IMR-90 (cell line): ENCODE measurements around the gene AGFG1. TPM values are rescaled to one million over a fixed set of nuclear protein-coding genes. Genes with fewer than 3 reads are reported as not detected.
A peak's percentile ranks its signal among the peaks of the same experiment; 100 is the strongest.

ENCODE experiments used
- ATAC-seq: fragments of 200-7000 bp; cut with Tn5 transposase; 2 replicates; pipeline ENCODE4 v1.9.1; 2020; ENCODE audit warnings: low read depth, mild to moderate bottlenecking, moderate library complexity
- Bru-seq: library from RNA; stranded (reverse); fragments of 400-500 nt; gene quantifications from one replicate; lab custom pipeline; 2021; lab: Mats Ljungman, UMichigan
- BruChase-seq, 2 experiments: library from RNA; stranded (reverse); fragments of 400-500 nt; gene quantifications; one replicate each; lab custom pipeline; 2021; lab: Mats Ljungman, UMichigan
- BruUV-seq: library from RNA; stranded (reverse); fragments of 400-500 nt; replicated peaks from 2 replicates; lab custom pipeline; 2021; lab: Mats Ljungman, UMichigan
- CTCF ChIA-PET: fragments of 300-600 bp; formaldehyde crosslinking; extraction: SDS; loops from one replicate; lab custom pipeline; 2021; ENCODE audit warnings: antibody characterized with exemption; lab: Yijun Ruan, JAX
- POLR2A ChIA-PET: fragments of 300-600 bp; sonication (Branson Sonifier 250); formaldehyde crosslinking; loops from one replicate; lab custom pipeline; 2022; ENCODE audit warnings: antibody characterized with exemption; ENCODE audit not compliant: unreplicated experiment; lab: Charles Lee
- DNase-seq: peaks from one replicate; pipeline ENCODE4 v3.0.0; 2013
- H2AFZ ChIP-seq: replicated peaks from 2 replicates; pipeline ENCODE3; 2013; ENCODE audit warnings: low read length, mild to moderate bottlenecking; ENCODE audit not compliant: poor library complexity
- H2AK5ac ChIP-seq: 2 replicates; pipeline ENCODE4 v1.6.1; 2013; ENCODE audit warnings: low read depth, low read length, inconsistent platforms
- H2AK9ac ChIP-seq: replicated peaks from 2 replicates; pipeline ENCODE3; 2013; ENCODE audit warnings: mild to moderate bottlenecking, low read depth, low read length, moderate library complexity; ENCODE audit not compliant: poor library complexity
- H2BK120ac ChIP-seq: 2 replicates; pipeline ENCODE4 v1.6.1; 2013; ENCODE audit warnings: low read depth, low read length, inconsistent platforms
- H2BK15ac ChIP-seq: 3 replicates; pipeline ENCODE4 v1.6.1; 2013; ENCODE audit warnings: low read depth, low read length, inconsistent platforms
- H2BK20ac ChIP-seq: 2 replicates; pipeline ENCODE4 v1.6.1; 2013; ENCODE audit warnings: low read depth, mild to moderate bottlenecking, inconsistent platforms, low read length, moderate library complexity
- H2BK5ac ChIP-seq: 2 replicates; pipeline ENCODE4 v1.6.1; 2013; ENCODE audit warnings: mild to moderate bottlenecking, low read depth, low read length, inconsistent platforms; ENCODE audit not compliant: poor library complexity, severe bottlenecking
- H3K14ac ChIP-seq: replicated peaks from 2 replicates; pipeline ENCODE4 v1.6.1; 2013; ENCODE audit warnings: low read depth, low read length, inconsistent platforms
- H3K18ac ChIP-seq: 2 replicates; pipeline ENCODE4 v1.6.1; 2013; ENCODE audit warnings: low read depth, low read length, control low read depth
- H3K23ac ChIP-seq: 2 replicates; pipeline ENCODE4 v1.6.1; 2013; ENCODE audit warnings: low read depth, low read length, inconsistent platforms
- H3K27ac ChIP-seq: 2 replicates; pipeline ENCODE4 v1.5.1; 2013; ENCODE audit warnings: mild to moderate bottlenecking, control low read depth, low read length; ENCODE audit not compliant: insufficient read depth
- H3K27me3 ChIP-seq: 2 replicates; pipeline ENCODE4 v1.6.1; 2013; ENCODE audit warnings: low read length; ENCODE audit not compliant: control insufficient read depth, insufficient read depth
- H3K36me3 ChIP-seq: 2 replicates; pipeline ENCODE4 v1.6.1; 2013; ENCODE audit warnings: low read length, mixed read lengths; ENCODE audit not compliant: control insufficient read depth, insufficient read depth
- H3K4ac ChIP-seq: 2 replicates; pipeline ENCODE4 v1.6.1; 2013; ENCODE audit warnings: low read depth, low read length, inconsistent platforms
- H3K4me1 ChIP-seq: 2 replicates; pipeline ENCODE4 v1.6.1; 2013; ENCODE audit warnings: low read length, mixed read lengths; ENCODE audit not compliant: control insufficient read depth, insufficient read depth
- H3K4me2 ChIP-seq: 2 replicates; pipeline ENCODE4 v1.6.1; 2013; ENCODE audit warnings: low read depth, mild to moderate bottlenecking, control low read depth, low read length, moderate library complexity
- H3K4me3 ChIP-seq: 2 replicates; pipeline ENCODE4 v1.5.1; 2013; ENCODE audit warnings: low read depth, mild to moderate bottlenecking, control low read depth, low read length, moderate library complexity; ENCODE audit not compliant: insufficient read depth
- H3K56ac ChIP-seq: 2 replicates; pipeline ENCODE4 v1.6.1; 2013; ENCODE audit warnings: low read length, inconsistent platforms; ENCODE audit not compliant: insufficient read depth; ENCODE audit errors: extremely low read depth
- H3K79me1 ChIP-seq, 2 experiments: 2 replicates each; pipeline ENCODE4 v1.6.1; 2013; ENCODE audit warnings: low read length in 2 of 2, inconsistent platforms in 1 of 2, low read depth in 1 of 2
- H3K9ac ChIP-seq: 2 replicates; pipeline ENCODE4 v1.6.1; 2013; ENCODE audit warnings: low read depth, low read length, control low read depth
- H3K9me1 ChIP-seq: 2 replicates; pipeline ENCODE4 v1.6.1; 2013; ENCODE audit warnings: low read length, inconsistent platforms; ENCODE audit not compliant: insufficient read depth
- H3K9me3 ChIP-seq: 2 replicates; pipeline ENCODE4 v1.6.1; 2013; ENCODE audit warnings: low read length; ENCODE audit not compliant: control insufficient read depth, insufficient read depth
- H4K20me1 ChIP-seq: 2 replicates; pipeline ENCODE4 v1.6.1; 2013; ENCODE audit warnings: low read length, inconsistent platforms; ENCODE audit not compliant: insufficient read depth
- H4K5ac ChIP-seq: 2 replicates; pipeline ENCODE4 v1.6.1; 2013; ENCODE audit warnings: mild to moderate bottlenecking, low read depth, low read length, control low read depth
- H4K8ac ChIP-seq, 2 experiments: 2 replicates each; pipeline ENCODE4 v1.6.1; 2013; ENCODE audit warnings: low read depth in 2 of 2, low read length in 2 of 2, control low read depth in 1 of 2, inconsistent platforms in 1 of 2
- H4K91ac ChIP-seq: 2 replicates; pipeline ENCODE4 v1.6.1; 2013; ENCODE audit warnings: low read depth, low read length, inconsistent platforms; ENCODE audit not compliant: insufficient read depth
- BHLHE40 ChIP-seq: fragments of 150-350 bp; IDR thresholded peaks from 2 replicates; pipeline ENCODE4 v1.6.1; 2016; ENCODE audit warnings: mild to moderate bottlenecking, low read depth, low read length
- CHD1 ChIP-seq: IDR thresholded peaks from 2 replicates; pipeline ENCODE4 v1.6.1; 2012; ENCODE audit warnings: low read depth, low read length, improper control_type of control experiment
- FOS ChIP-seq: fragments of 150-350 bp; IDR thresholded peaks from 2 replicates; pipeline ENCODE4 v1.6.1; 2016; ENCODE audit warnings: low read depth, low read length
- MAFK ChIP-seq: IDR thresholded peaks from 2 replicates; pipeline ENCODE4 v1.6.1; 2012; ENCODE audit warnings: low read depth, low read length, improper control_type of control experiment
- NFE2L2 ChIP-seq: fragments of 150-350 bp; IDR thresholded peaks from 2 replicates; pipeline ENCODE4 v1.6.1; 2016; ENCODE audit warnings: low read depth, mild to moderate bottlenecking, low read length
- POLR2A ChIP-seq: IDR thresholded peaks from 2 replicates; pipeline ENCODE4 v1.6.1; 2012; ENCODE audit warnings: mild to moderate bottlenecking, low read depth, low read length
- RAD21 ChIP-seq: IDR thresholded peaks from 2 replicates; pipeline ENCODE4 v1.6.1; 2012; ENCODE audit warnings: low read length, improper control_type of control experiment
- RCOR1 ChIP-seq: IDR thresholded peaks from 2 replicates; pipeline ENCODE4 v1.6.1; 2012; ENCODE audit warnings: mild to moderate bottlenecking, low read length, improper control_type of control experiment; ENCODE audit not compliant: insufficient replicate concordance
- RFX5 ChIP-seq: IDR thresholded peaks from 2 replicates; pipeline ENCODE4 v1.8.0; 2012; ENCODE audit warnings: low read depth, mild to moderate bottlenecking, low read length, moderate library complexity
- SMC3 ChIP-seq: fragments of 150-350 bp; IDR thresholded peaks from 2 replicates; pipeline ENCODE4 v1.6.1; 2016; ENCODE audit warnings: low read depth, mild to moderate bottlenecking, antibody characterized with exemption, low read length, moderate library complexity
- WGBS, 2 experiments: methylation state at CpG; one replicate each; pipeline versions ENCODE4 v1.1.5 to v1.1.7; 2013; ENCODE audit warnings: missing lambda C conversion rate in 2 of 2; ENCODE audit not compliant: insufficient read length in 1 of 2; ENCODE audit errors: extremely low coverage in 2 of 2; 5-methylcytosine and 5-hydroxymethylcytosine counted together
- dilution Hi-C: fragments of 300-500 bp; cut with HindIII; formaldehyde crosslinking; loops from one replicate; pipeline ENCODE4 v1.14.3; 2018; ENCODE audit warnings: low sequenced_read_pairs; ENCODE audit not compliant: unreplicated experiment
- in situ Hi-C: fragments of 300-500 bp; cut with MboI; formaldehyde crosslinking; loops from 3 replicates; pipeline ENCODE4 v1.14.3; 2019; ENCODE audit warnings: low sequenced_read_pairs, inconsistent platforms, mixed read lengths
- intact Hi-C: fragments of 100-400 bp; cut with micrococcal nuclease; formaldehyde crosslinking; loops from 2 replicates; pipeline ENCODE4 v1.10.0; 2022
- long read RNA-seq: library from polyadenylated mRNA; unstranded; transcript quantifications from one replicate; pipeline ENCODE4 v2.0.0, GENCODE V29; 2021; ENCODE audit not compliant: unreplicated experiment
- polyA plus RNA-seq, 3 experiments: library from polyadenylated mRNA; depleted of rRNA; stranded (reverse); fragments of >200 nt; gene quantifications; 2 replicates each; pipeline ENCODE4 v1.2.3, GENCODE V29; 2012; ENCODE audit warnings: low replicate concordance in 1 of 3
- total RNA-seq: library from RNA; depleted of rRNA; stranded (reverse); fragments of >200 nt; gene quantifications from 2 replicates; pipeline ENCODE4 v1.2.3, GENCODE V29; 2012; rRNA removed
- TF ChIP-seq, protein P1 (sequence below): conservative IDR thresholded peaks from 2 replicates; pipeline ENCODE4 v1.5.1; 2012; ENCODE audit warnings: mild to moderate bottlenecking, low read depth, low read length, improper control_type of control experiment
- TF ChIP-seq, protein P2 (sequence below): fragments of 150-350 bp; IDR thresholded peaks from 2 replicates; pipeline ENCODE4 v1.6.1; 2016; ENCODE audit warnings: low read depth, mild to moderate bottlenecking, low read length, moderate library complexity, borderline replicate concordance

AGFG1 gene, protein sequence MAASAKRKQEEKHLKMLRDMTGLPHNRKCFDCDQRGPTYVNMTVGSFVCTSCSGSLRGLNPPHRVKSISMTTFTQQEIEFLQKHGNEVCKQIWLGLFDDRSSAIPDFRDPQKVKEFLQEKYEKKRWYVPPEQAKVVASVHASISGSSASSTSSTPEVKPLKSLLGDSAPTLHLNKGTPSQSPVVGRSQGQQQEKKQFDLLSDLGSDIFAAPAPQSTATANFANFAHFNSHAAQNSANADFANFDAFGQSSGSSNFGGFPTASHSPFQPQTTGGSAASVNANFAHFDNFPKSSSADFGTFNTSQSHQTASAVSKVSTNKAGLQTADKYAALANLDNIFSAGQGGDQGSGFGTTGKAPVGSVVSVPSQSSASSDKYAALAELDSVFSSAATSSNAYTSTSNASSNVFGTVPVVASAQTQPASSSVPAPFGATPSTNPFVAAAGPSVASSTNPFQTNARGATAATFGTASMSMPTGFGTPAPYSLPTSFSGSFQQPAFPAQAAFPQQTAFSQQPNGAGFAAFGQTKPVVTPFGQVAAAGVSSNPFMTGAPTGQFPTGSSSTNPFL
- total RNA-seq (93.6 and 126 TPM in 2 replicates), polyA plus RNA-seq (2012; rRNA removed) (58.1 and 58.4 TPM in 2 replicates), Bru-seq, nascent RNA (percentile 95 among the genes with signal in this experiment), BruChase-seq, experiment 1, labeled RNA remaining after a 6-hour chase (percentile 85 among the genes with signal in this experiment), BruChase-seq, experiment 2, labeled RNA remaining after a 2-hour chase (percentile 93 among the genes with signal in this experiment)
- 32.7 and 34.9 TPM in 2 replicates for polyA plus RNA-seq (2012; cell fraction: cytosol; rRNA removed)
- 42.7 and 106 TPM in 2 replicates for polyA plus RNA-seq (2012; cell fraction: nucleus; rRNA removed; ENCODE audit: low replicate concordance)
- long read RNA-seq, full-length matches to known transcripts, result 63 of 81 reads
- long read RNA-seq, partial matches to known transcripts, result 9 of 81 reads
- long read RNA-seq, other reads (novel, unspliced or antisense), result 9 of 81 reads

DNA sequence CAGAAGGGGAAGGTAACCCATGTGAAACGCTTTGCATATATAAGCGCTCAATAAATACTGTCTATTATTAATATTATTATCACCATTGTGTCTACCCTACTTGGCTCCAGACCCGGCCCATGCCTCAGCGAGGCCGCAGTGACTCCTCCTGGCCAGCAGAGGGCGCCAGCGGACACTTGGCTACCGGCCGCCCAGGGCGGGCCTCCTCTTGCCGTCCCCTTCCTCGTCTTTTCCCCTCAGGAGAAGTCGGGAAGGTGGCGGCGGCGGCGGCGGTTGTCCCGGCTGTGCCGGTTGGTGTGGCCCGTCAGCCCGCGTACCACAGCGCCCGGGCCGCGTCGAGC lies at the start of gene AGFG1:
Gene AGFG1 (plus strand): TSS at position 233 of the 341 bp plus-strand sequence. CDS start 266 bp downstream, outside the sequence.
- intact Hi-C loops (loop anchor here (1.0 to 10.0 kb wide), 6 partner anchors 40 to 413 kb away; partner anchors contain the start of gene MFF), in situ Hi-C loops (loop anchor here (10.0 kb wide), 1 partner anchor 293 kb away; no protein-coding TSS in a partner anchor), dilution Hi-C loops (no loop called here)
- POLR2A ChIA-PET, result no interaction called here
- Histone ChIP-seq H3K23ac (peak within 1 kb of the TSS; percentile 83; the same call in 1 of the 2 replicates), H2BK15ac (no peak within 1 kb of the TSS), H3K14ac (0 out of 2 replicates have a peak within 1 kb of the TSS, but pooled peaks have one; percentile 63), H3K9me3 (no peaks in the 10 kb centered on the region), H2AFZ (peak within 1 kb of the TSS; percentile 94), H3K79me1 (peaks cover 0 to 11% of the 10 kb centered on the region in 2 experiments; a peak in 2 of 4 replicates), H4K8ac (peak within 1 kb of the TSS in 1 of 2 experiments; percentile 88; a peak in 1 of 4 replicates), H3K18ac (peak within 1 kb of the TSS; percentile 70; the same call in 1 of the 2 replicates), H3K9ac (peak within 1 kb of the TSS; percentile 88), H2AK9ac (peak within 1 kb of the TSS; percentile 91), H2BK120ac (no peak within 1 kb of the TSS; the same call in 1 of the 2 replicates), H3K4me3 (peak within 1 kb of the TSS; percentile 99), H3K4ac (peak within 1 kb of the TSS; percentile 80; the same call in 1 of the 2 replicates), H4K20me1 (peaks cover 39% of the 10 kb centered on the region), H3K56ac (peak within 1 kb of the TSS; percentile 69; the same call in 1 of the 2 replicates), H2AK5ac (no peak within 1 kb of the TSS; the same call in 1 of the 2 replicates), H4K5ac (no peak within 1 kb of the TSS), H3K4me2 (peak within 1 kb of the TSS; percentile 99), H4K91ac (peak within 1 kb of the TSS; percentile 71), H2BK20ac (peak within 1 kb of the TSS; percentile 0; the same call in 1 of the 2 replicates), H3K9me1 (no peaks in the 10 kb centered on the region), H2BK5ac (peak within 1 kb of the TSS; percentile 78), H3K36me3 (no peaks in the 10 kb centered on the region), H3K27ac (peak within 1 kb of the TSS; percentile 83), H3K27me3 (no peaks in the 10 kb centered on the region), H3K4me1 (peaks cover 5% of the 10 kb centered on the region)
- peak; percentile 93 for ATAC-seq
- CTCF ChIA-PET, result no interaction called here
- no TSS peak for BruUV-seq
- WGBS, 2 experiments, result no CpG with 5 or more reads among the region's 28 CpGs
- DNase-seq, result peak; percentile 67
- TF ChIP-seq, protein P1, sequence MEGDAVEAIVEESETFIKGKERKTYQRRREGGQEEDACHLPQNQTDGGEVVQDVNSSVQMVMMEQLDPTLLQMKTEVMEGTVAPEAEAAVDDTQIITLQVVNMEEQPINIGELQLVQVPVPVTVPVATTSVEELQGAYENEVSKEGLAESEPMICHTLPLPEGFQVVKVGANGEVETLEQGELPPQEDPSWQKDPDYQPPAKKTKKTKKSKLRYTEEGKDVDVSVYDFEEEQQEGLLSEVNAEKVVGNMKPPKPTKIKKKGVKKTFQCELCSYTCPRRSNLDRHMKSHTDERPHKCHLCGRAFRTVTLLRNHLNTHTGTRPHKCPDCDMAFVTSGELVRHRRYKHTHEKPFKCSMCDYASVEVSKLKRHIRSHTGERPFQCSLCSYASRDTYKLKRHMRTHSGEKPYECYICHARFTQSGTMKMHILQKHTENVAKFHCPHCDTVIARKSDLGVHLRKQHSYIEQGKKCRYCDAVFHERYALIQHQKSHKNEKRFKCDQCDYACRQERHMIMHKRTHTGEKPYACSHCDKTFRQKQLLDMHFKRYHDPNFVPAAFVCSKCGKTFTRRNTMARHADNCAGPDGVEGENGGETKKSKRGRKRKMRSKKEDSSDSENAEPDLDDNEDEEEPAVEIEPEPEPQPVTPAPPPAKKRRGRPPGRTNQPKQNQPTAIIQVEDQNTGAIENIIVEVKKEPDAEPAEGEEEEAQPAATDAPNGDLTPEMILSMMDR, result peak; percentile 97
- TF ChIP-seq RFX5, result no peak
- TF ChIP-seq MAFK, result no peak
- TF ChIP-seq BHLHE40, result no peak
- TF ChIP-seq FOS, result no peak
- TF ChIP-seq, protein P2, sequence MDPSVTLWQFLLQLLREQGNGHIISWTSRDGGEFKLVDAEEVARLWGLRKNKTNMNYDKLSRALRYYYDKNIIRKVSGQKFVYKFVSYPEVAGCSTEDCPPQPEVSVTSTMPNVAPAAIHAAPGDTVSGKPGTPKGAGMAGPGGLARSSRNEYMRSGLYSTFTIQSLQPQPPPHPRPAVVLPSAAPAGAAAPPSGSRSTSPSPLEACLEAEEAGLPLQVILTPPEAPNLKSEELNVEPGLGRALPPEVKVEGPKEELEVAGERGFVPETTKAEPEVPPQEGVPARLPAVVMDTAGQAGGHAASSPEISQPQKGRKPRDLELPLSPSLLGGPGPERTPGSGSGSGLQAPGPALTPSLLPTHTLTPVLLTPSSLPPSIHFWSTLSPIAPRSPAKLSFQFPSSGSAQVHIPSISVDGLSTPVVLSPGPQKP, result no peak
- no peak for TF ChIP-seq RCOR1
- TF ChIP-seq SMC3, result peak; percentile 65
- peak; percentile 81 for TF ChIP-seq POLR2A
- no peak for TF ChIP-seq NFE2L2
- no peak for TF ChIP-seq CHD1
- peak; percentile 58 for TF ChIP-seq RAD21
